ENCODE results near the gene CBLIF. TPM values are rescaled to one million over a fixed set of nuclear protein-coding genes. Genes with fewer than 3 reads are reported as not detected.

CBLIF gene
- total RNA-seq, 2 donors from 2014 or later: not detected

DNA sequence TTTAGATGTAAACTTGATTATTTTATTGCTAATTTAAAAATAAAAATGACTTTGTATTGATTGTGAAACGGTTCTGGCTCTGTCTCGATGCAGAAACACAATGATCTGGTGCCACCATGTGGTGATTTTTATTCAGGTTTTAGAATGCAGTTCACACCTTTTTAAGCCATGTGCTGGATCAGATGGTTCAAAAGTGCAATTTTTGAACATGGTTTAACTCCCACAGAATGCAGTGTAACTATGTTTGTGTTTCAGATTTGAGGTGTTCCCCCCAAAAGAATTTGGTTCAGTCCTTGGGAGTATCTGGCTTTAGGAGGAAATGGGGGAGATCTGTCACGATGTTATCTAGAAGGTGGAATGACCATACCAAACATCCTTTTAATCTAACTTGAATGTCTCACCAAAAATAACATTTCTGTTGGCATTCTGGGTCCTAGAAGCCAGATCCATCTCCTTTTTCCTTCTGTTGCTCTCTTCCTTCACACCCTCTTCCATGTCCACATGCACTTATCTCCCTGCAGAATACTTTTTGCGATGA lies 42.6 kb downstream of the CBLIF start:
- H3K4me3 ChIP-seq: no peak overlapping the region
- TF ChIP-seq POLR2AphosphoS5 (IDR thresholded peaks at IDR 0.05): peak; percentile 78
- TF ChIP-seq, protein P1, sequence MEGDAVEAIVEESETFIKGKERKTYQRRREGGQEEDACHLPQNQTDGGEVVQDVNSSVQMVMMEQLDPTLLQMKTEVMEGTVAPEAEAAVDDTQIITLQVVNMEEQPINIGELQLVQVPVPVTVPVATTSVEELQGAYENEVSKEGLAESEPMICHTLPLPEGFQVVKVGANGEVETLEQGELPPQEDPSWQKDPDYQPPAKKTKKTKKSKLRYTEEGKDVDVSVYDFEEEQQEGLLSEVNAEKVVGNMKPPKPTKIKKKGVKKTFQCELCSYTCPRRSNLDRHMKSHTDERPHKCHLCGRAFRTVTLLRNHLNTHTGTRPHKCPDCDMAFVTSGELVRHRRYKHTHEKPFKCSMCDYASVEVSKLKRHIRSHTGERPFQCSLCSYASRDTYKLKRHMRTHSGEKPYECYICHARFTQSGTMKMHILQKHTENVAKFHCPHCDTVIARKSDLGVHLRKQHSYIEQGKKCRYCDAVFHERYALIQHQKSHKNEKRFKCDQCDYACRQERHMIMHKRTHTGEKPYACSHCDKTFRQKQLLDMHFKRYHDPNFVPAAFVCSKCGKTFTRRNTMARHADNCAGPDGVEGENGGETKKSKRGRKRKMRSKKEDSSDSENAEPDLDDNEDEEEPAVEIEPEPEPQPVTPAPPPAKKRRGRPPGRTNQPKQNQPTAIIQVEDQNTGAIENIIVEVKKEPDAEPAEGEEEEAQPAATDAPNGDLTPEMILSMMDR (IDR thresholded peaks at IDR 0.05): peak in 3 of 4 experiments; percentile 74 to 81 (median 80)
- TF ChIP-seq POLR2A (IDR thresholded peaks at IDR 0.05): no peak
- H3K4me1 ChIP-seq (replicated peaks): no peaks in the 10 kb centered on the region
- no peaks in the 10 kb centered on the region for H3K27me3 ChIP-seq (replicated peaks; ENCODE audit: insufficient read depth)
- H3K36me3 ChIP-seq: no peaks in the 10 kb centered on the region
- intact Hi-C loops (cut with DNase I): loop anchor here (2.0 to 10.0 kb wide), 2 partner anchors 48 to 138 kb away; partner anchors contain the start of genes PATL1 and STX3
- DNase-seq (ENCODE audit: low spot score): peak; percentile 47
- 47% methylated on average over 4 of the region's 4 CpGs for WGBS
- no peaks in the 10 kb centered on the region for H3K9me3 ChIP-seq
- no peak overlapping the region for H3K27ac ChIP-seq

DNA sequence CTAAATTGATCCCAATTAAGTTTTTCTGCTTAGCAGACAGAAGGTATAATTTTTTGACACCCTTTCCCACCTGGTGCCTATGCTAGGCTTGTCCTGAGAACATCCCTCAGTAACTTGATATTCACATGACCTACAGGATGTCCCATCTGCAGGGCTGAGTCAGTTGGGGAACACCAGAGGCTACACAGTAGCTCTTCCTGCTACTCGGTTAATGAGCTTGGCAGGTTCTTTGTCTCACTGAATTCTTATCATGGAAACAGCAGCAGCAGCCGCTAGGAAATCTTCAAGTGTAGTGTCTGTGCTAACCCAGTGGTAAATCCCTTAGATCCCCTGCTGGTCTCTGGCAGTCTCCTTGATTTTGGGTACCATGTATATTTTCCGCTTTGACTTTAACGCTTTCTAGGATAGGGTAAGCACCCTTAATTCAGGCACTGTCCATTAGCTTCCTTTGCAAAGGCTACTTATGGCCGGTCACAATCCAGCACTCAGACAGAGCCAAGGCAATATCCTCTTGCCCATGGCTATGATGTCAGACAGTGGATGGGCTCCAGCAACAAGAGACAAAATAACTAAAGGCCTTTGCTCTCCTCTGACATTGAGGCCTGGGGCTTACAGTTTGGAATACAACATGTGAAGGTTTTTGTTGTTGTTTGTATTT lies 43.2 kb downstream of the CBLIF start:
- intact Hi-C loops (cut with DNase I): loop anchor here (2.0 to 10.0 kb wide), 2 partner anchors 47 to 137 kb away; partner anchors contain the start of genes PATL1 and STX3
- WGBS: 53% methylated on average over 5 of the region's 5 CpGs
- Histone ChIP-seq H3K27me3 (replicated peaks; ENCODE audit: insufficient read depth) (no peaks in the 10 kb centered on the region), H3K9me3 (no peaks in the 10 kb centered on the region), H3K4me1 (replicated peaks) (no peaks in the 10 kb centered on the region), H3K4me3 (no peak overlapping the region), H3K36me3 (no peaks in the 10 kb centered on the region), H3K27ac (no peak overlapping the region)
- no peak for DNase-seq (ENCODE audit: low spot score)
- TF ChIP-seq, protein P1 (IDR thresholded peaks at IDR 0.05): no peak
- TF ChIP-seq POLR2AphosphoS5 (IDR thresholded peaks at IDR 0.05) (no peak), POLR2A (IDR thresholded peaks at IDR 0.05) (no peak)

DNA sequence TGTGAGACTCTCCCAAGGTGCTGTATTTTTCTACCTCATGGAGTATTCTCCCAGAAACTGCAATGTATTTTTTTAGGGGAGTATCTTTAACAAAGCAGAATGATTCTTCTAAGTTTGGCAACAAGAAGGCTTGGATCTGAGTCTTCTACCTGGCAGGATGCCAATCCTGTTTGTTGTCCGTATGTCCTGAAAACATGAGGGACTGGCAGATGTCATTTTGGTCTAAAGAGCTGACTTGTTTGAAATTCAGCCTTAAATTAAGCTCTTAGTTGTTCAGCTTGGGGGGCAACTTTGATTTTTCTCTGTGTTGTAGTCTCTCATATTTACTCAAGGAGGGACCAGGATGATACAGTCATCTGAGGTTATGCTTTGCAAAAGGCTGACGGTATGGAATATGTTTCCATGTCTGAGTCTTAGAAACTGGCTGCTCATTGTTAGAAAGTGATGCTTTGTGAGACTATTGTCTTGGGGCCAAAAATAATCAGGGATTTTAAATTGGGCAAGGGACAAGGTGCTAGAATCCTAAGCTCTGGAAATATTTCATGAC lies 44.1 kb downstream of the CBLIF start:
- no peaks in the 10 kb centered on the region for H3K4me1 ChIP-seq (replicated peaks)
- no peaks in the 10 kb centered on the region for H3K9me3 ChIP-seq
- 41% methylated on average over 2 of the region's 2 CpGs for WGBS
- H3K27ac ChIP-seq: no peak overlapping the region
- TF ChIP-seq POLR2AphosphoS5 (IDR thresholded peaks at IDR 0.05): no peak
- TF ChIP-seq POLR2A (IDR thresholded peaks at IDR 0.05): no peak
- TF ChIP-seq, protein P1 (IDR thresholded peaks at IDR 0.05): no peak
- H3K27me3 ChIP-seq (replicated peaks; ENCODE audit: insufficient read depth): no peaks in the 10 kb centered on the region
- DNase-seq (ENCODE audit: low spot score): no peak
- intact Hi-C loops (cut with DNase I): loop anchor here (10.0 kb wide), 1 partner anchor 136 kb away; the partner anchor contains the start of gene PATL1
- no peak overlapping the region for H3K4me3 ChIP-seq
- no peaks in the 10 kb centered on the region for H3K36me3 ChIP-seq

DNA sequence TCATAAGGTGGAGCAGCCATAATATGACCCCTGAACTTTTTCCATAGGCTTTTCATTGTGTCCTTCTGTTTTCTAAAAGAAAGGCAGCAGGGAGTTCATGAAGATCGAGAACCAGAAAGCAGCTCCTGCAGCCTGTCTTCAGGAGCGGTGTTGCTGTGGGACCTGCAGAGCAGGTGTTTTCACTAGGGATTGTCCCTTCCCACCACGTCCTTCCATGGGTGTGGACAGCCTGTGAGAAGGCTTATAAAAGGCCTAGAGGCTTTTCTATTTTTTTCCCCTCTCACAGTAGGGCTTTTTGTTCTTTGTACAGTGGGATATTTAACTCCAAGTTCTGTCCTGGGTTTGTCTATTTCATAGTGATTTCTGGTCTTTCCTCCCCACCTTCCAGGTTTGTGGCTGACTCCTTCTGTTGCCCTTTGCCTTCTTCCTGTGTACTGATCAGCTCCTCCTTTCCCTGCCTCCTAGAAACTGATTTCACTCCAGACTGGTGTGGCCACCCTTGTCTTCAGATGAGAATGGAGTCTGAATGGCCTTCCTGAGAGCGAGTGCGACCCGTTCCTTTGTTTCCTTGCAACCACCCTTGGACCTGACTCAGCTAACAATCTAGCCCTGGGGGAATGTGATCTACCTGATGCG lies 44.8 kb downstream of the CBLIF start:
- no peaks in the 10 kb centered on the region for H3K4me1 ChIP-seq (replicated peaks)
- H3K9me3 ChIP-seq: no peaks in the 10 kb centered on the region
- peaks cover 4 to 5% of the 10 kb centered on the region in 2 donors for H3K36me3 ChIP-seq
- TF ChIP-seq POLR2A (IDR thresholded peaks at IDR 0.05) (no peak), POLR2AphosphoS5 (IDR thresholded peaks at IDR 0.05) (no peak)
- TF ChIP-seq, protein P1 (IDR thresholded peaks at IDR 0.05): no peak
- intact Hi-C loops (cut with DNase I): loop anchor here (10.0 kb wide), 1 partner anchor 136 kb away; the partner anchor contains the start of gene PATL1
- no peaks in the 10 kb centered on the region for H3K27me3 ChIP-seq (replicated peaks; ENCODE audit: insufficient read depth)
- DNase-seq (ENCODE audit: low spot score): no peak
- H3K4me3 ChIP-seq: no peak overlapping the region
- no peak overlapping the region for H3K27ac ChIP-seq
- 89% methylated on average over 7 of the region's 7 CpGs for WGBS
